Measurements from ENCODE around the gene GDPD1. TPM values are rescaled to one million over a fixed set of nuclear protein-coding genes. Genes with fewer than 3 reads are reported as not detected.

Gene GDPD1
- total and polyA plus RNA-seq, 9 of the 15 experiments (the other 6 are each of a cell fraction or from before 2014, with no cell fraction given) = 5.7 to 15.2 (median 9.3) TPM

GRCh38 chr17:59219992-59220327 lies 351 bp upstream of the GDPD1 start:
- Histone ChIP-seq H3K79me2 (ENCODE audit: control insufficient read depth, insufficient read depth, low read length) (peaks cover 23% of the 10 kb centered on the region), H3K9me1 (ENCODE audit: control insufficient read depth, insufficient read depth, low read length) (no peaks in the 10 kb centered on the region), H3K9me3 (replicated peaks; ENCODE audit: control insufficient read depth, insufficient read depth, low read depth, low read length) (no peaks in the 10 kb centered on the region), H3K4me1 (replicated peaks in 1 of 2; ENCODE audit: control insufficient read depth in 2 of 2, insufficient read depth in 2 of 2, low read length in 2 of 2) (peaks cover 3 to 11% of the 10 kb centered on the region in 2 experiments; a peak in 2 of 5 replicates), H3K36me3 (ENCODE audit: control insufficient read depth, insufficient read depth, low read length) (peaks cover 7% of the 10 kb centered on the region; the same call in 2 of the 3 replicates), H4K20me1 (replicated peaks; ENCODE audit: control insufficient read depth, insufficient read depth, low read length) (no peaks in the 10 kb centered on the region), H3K27me3 (ENCODE audit: control insufficient read depth in 2 of 2, insufficient read depth in 2 of 2, low read length in 2 of 2) (no peaks in the 10 kb centered on the region), H3K9ac (ENCODE audit: insufficient read depth in 1 of 2, low read depth in 2 of 2, low read length in 2 of 2) (peak overlapping the region; percentile 40 to 62), H3K4me2 (ENCODE audit: insufficient read depth, low read length) (peak overlapping the region; percentile 97), H3K4me3 (peak overlapping the region; percentile 93), H3K27ac (ENCODE audit: extremely low read depth, low read depth, low read length) (peak overlapping the region; percentile 17; the same call in 2 of the 3 replicates), H2AFZ (ENCODE audit: low read depth, low read length) (peak overlapping the region; percentile 95)
- in situ Hi-C loops (cut with MboI) = loop anchor here (5.0 kb wide), 1 partner anchor 217 kb away; no protein-coding TSS in a partner anchor
- ATAC-seq (no peak), FAIRE-seq (no peak), DNase-seq (ENCODE audit: extremely low read depth in 1 of 4, low spot score in 3 of 4) (no peak)
- ChIA-PET CTCF (ENCODE audit: low intra/inter-chr PET ratio) (no interaction called here), POLR2A (interaction anchor here (0.6 to 1.6 kb wide), 3 partner anchors 10 to 1259 kb away, joined by 3 to 13 read pairs (median 4); partner anchors contain the start of gene SMG8)
- TF ChIP-seq GATAD2B (IDR thresholded peaks at IDR 0.05; ENCODE audit: borderline replicate concordance) (0 out of 2 replicates have a peak, but pooled peaks have one; percentile 25), ZNF766 (CRISPR knock-in tag; conservative IDR thresholded peaks at IDR 0.05) (0 out of 2 replicates have a peak, but pooled peaks have one; percentile 17), FOXP4 (CRISPR knock-in tag; IDR thresholded peaks at IDR 0.05; ENCODE audit: borderline replicate concordance) (no peak), ZNF592 (IDR thresholded peaks at IDR 0.05) (0 out of 2 replicates have a peak, but pooled peaks have one; percentile 7)
- no TSS peak for BruUV-seq (replicated peaks)
- WGBS (ENCODE audit: insufficient coverage, low coverage, missing lambda C conversion rate) = 23% methylated on average over 7 of the region's 7 CpGs
- intact Hi-C loops (cut with micrococcal nuclease) = loop anchor here (1.0 to 2.0 kb wide), 2 partner anchors 91 to 221 kb away; no protein-coding TSS in a partner anchor

All from K562 (cell line).